ACHN (cell line): ENCODE data around the gene MRPL37.
A peak's percentile ranks its signal among the peaks of the same experiment; 100 is the strongest.
"Not testable (repeated sequence)": the region's sequence is repeated elsewhere in the genome, so short reads cannot be mapped to it uniquely, and the experiment has no call there.

Source experiments
- DNase-seq: peaks from one replicate; pipeline ENCODE4 v3.0.0-alpha.2; 2015
- in situ Hi-C: cut with HindIII; loops from 2 replicates; pipeline ENCODE4 v1.10.0; 2017; ENCODE audit warnings: low sequenced_read_pairs, low pct_ligation_motif_present, low pct_unique_long_range_greater_than_20kb

MRPL37 gene

DNA sequence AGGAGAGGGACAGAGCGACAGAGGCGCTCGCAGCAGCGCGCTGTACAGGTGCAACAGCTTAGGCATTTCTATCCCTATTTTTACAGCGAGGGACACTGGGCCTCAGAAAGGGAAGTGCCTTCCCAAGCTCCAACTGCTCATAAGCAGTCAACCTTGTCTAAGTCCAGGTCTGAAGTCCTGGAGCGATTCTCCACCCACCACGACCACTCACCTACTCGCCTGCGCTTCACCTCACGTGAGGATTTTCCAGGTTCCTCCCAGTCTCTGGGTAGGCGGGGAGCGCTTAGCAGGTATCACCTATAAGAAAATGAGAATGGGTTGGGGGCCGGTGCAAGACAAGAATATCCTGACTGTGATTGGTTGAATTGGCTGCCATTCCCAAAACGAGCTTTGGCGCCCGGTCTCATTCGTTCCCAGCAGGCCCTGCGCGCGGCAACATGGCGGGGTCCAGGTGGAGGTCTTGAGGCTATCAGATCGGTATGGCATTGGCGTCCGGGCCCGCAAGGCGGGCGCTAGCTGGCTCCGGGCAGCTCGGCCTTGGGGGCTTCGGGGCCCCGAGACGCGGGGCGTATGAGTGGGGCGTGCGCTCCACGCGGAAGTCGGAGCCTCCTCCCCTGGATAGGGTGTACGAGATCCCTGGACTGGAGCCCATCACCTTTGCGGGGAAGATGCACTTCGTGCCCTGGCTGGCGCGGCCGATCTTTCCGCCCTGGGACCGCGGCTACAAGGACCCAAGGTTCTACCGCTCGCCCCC lies at the start of gene MRPL37, which contains the start of gene CYB5RL:
Gene MRPL37, plus strand, starts transcription at position 403 of the 754 bp plus-strand sequence. Its CDS starts 77 bp downstream, at position 480.
Gene CYB5RL, minus strand, starts transcription at position 266 of the 754 bp plus-strand sequence. CDS start 4,414 bp downstream, outside the sequence.
- in situ Hi-C loops: no loop called here

GRCh38 chr1:54151013-54151412 lies 49.0 kb upstream of the MRPL37 start:
- in situ Hi-C loops: no loop called here
- no peak for DNase-seq

More for the DNA sequence above, at the start of gene MRPL37, which contains the start of gene CYB5RL:
- DNase-seq: peak; percentile 95

- in situ Hi-C loops: no loop called here
- no peak for DNase-seq
These were observed 47.3 kb upstream of the MRPL37 start, which contains the start of gene CDCP2 for GRCh38 chr1:54152696-54153095. Gene CDCP2 (minus strand): TSS chr1:54153000. CDS start chr1:54152922, 78 bp downstream.

DNA sequence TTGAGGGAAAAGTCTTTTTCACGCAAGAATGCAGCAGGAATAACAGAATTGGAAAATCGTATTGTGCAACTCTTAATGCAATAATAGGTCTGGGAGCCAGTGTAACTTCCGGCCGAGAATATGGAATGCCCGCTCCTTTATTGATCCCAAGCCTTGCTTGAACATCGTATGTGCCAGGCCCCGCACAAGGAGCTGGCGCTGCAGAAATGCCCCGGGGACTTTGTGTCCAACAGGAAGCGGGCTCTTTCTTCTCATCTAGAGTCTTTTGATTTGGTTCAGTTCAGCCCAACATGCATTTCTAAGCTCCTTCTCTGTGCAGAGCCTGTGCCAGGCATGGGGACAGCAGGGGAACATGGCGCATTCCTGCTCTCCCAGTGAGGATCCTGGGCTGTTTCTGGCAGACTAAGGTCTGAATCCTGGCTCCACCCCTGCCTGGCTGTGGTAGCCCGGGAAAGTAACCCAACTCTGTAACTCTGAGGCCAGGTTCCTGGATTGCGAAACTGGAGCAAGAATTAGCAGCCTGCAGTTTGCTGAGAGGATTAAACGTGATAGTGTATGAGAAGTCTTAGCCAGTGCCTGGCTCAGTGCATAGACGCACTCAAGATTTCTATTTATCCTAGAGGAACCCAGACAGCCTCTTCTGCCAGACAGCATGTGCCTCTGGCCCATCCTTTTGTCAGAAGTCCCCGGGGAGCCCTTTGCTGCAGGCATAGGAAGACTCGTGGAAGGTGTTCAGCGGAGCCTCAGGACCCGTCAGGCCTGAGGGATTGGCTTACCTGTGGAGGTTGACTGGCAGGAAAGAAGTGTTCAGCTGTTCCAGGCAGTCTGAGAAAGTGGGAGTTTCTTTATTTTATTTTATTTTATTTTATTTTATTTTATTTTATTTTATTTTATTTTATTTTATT lies 46.2 kb upstream of the MRPL37 start:
- in situ Hi-C loops: no loop called here
- DNase-seq: peak; percentile 8

DNA sequence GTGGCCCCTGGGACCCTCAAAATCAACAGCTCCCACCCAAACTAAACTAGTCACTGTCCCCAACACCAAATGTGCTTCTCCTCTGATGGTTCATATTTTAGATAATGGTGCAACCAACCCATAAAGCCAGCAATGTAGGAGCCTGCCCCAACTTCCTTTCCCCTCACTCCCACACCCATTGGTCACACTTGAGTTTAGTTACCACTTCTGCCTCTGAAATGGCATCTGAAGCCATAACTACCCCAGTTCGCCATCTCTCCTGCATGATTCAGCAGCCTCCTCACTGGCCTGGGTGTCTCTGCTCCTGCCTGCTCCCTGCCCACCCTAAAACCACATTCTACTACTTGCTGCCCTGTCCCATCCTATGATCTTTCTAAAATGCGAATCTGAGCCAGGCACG lies 43.8 kb upstream of the MRPL37 start:
- DNase-seq: no peak
- in situ Hi-C loops: no loop called here

- in situ Hi-C loops: no loop called here
- no peak for DNase-seq
These were observed 43.0 kb upstream of the MRPL37 start for GRCh38 chr1:54156986-54157385.

GRCh38 chr1:54157401-54157800 lies 42.6 kb upstream of the MRPL37 start:
- no peak for DNase-seq
- in situ Hi-C loops: no loop called here

- in situ Hi-C loops: no loop called here
- DNase-seq: peak; percentile 65
These were observed 41.9 kb upstream of the MRPL37 start for GRCh38 chr1:54158071-54158470.

- no peak for DNase-seq
- in situ Hi-C loops: no loop called here
These were observed 40.1 kb upstream of the MRPL37 start for GRCh38 chr1:54159733-54160316.

DNA sequence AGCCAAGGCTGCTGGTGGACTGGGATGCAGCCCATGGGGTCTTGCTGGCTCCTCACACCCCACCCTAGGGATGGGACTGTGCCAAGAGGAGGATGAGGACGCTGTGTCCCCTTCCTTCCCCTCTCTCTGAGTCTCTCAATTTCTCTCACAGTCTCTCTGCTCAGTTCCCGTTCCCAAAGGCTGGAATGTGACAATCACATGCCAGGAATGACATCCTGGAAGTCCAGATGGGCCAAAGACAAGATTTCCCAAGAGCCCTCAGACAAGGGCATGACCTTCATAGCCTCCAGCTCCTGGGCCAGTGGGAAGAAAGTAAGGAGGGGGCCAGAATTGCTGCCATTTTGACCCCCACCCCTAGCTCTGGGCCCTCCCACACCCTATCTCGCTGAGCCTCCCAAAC lies 39.6 kb upstream of the MRPL37 start:
- in situ Hi-C loops: no loop called here
- no peak for DNase-seq

DNA sequence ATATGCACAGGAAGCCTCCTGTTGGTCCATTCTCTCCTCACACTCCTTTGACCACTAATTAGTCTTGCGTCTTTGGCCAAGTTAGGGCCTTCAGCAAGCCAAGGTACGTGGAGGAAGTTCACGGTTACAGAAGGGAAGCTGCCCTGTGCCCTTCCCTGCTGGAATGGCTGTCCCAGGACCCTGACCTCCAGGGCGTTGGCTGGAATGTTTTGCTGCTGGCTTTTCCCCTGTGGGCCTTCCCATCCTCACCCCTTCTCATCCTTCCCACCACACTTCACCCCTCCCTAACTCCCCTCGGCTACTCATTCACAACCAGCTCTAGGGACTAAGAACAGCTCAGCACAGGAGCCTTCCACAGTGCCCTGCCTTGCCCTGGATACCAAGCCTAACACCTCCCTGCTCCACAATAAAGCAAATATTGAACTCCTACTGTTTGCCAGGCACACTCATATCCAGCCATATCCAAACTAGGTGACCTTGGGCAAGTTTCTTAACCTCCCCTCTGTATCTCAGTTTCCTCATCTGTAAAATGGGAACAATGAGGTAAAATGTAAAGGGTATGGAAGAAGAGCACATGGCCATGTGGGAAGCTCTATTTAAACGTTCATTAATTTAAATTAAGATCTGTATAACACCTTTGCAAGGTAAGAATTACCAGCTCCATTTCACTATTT lies 38.3 kb upstream of the MRPL37 start:
- in situ Hi-C loops: no loop called here
- no peak for DNase-seq

DNA sequence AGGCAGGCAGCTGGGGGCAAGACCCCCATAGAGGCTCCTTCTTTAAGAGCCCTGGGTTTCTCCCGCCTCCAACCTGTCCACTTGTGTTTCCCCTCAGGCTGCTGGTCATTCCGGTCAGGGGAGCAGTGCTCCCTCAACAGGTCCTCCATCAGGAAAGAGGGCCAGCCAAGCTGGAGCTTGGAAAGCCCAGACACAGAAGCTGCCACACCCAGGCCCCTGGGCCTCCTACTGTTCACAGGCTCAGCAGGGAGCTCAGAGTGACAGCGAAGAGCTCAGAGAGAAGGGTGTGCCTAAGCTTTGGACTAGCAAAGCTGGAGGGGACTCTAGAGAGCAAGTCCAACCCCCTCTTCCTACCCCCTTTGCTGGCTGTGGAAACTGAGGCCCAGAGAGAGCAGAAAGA lies 36.9 kb upstream of the MRPL37 start:
- in situ Hi-C loops: no loop called here

DNA sequence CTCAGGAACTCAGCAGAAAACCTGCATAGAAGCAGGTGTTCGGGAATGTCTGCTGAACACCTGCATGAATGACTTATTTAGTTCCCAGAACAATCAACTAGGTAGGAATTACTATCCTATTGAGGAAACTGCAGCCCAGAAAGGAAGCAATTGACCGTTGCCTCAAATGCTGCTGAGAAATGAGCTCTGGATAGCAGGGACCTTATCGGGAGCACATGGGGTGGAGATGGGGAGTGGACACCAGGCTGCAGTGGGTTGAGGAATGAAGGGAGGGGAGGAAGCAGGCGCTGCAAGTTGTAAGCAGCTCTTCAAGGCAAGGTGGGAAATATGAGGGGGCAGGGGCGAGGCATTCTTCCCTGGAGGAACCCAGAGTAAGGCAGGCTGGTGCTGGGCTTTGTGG lies 36.4 kb upstream of the MRPL37 start:
- in situ Hi-C loops: no loop called here
- no peak for DNase-seq

More for the DNA sequence above, 36.9 kb upstream of the MRPL37 start:
- DNase-seq: no peak

DNA sequence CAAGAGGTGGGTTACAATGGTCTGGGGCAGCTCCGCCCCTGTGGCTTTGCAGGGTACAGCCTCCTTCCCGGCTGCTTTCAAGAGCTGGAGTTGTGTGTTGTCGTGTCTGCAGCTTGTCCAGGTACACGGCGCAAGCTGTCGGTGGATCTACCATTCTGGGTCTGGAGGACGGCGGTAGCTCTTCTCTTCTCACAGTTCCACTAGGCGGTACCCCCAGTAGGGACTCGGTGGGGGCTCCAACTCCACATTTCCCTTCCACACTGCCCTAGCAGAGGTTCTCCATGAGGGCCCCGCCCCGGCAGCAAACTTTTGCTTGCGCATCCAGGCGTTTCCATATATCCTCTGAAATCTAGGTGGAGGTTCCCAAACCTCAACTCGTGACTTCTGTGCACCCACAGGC lies 34.8 kb upstream of the MRPL37 start:
- DNase-seq: no peak
- in situ Hi-C loops: no loop called here

GRCh38 chr1:54166357-54166756 lies 33.6 kb upstream of the MRPL37 start:
- DNase-seq, in situ Hi-C loops: not testable (repeated sequence)

- in situ Hi-C loops: no loop called here
- peak; percentile 12 for DNase-seq
These were observed 32.4 kb upstream of the MRPL37 start for GRCh38 chr1:54167422-54168139.

DNA sequence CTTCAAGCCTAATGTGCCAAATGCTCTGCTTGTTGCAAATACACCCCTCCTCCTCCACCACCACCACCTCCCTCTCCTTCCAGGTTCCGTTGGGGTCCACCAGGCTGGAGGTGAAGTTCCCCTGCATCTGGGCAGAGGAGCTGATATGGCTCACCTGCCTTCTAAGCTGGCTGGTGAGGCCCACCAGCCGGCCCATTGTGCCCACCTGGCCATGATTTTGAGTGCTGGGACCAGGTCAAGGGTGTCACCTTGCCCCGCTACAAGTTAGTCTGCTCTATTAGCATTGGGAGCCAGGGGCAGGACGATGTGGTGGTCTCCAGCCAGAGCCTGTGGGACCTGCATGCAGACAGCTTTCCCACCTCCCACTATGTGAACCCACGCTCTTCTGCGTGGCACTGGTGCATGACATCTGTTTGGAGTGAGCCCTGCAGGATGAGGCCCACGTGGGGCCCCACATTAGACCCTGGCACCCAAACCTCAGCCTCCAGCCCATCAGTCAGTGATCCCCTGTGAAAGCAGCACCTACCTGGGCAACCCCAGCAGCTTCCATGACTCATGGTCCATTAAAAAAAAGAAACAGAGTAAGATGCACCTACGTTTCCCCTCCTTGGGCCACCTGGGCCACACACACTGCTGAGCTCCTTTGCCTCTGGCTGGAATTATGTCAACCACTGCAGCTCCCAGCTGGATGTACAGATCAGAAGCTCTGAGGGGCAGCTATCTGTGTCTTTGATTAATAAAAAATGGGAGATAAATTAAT lies 31.6 kb upstream of the MRPL37 start:
- DNase-seq: no peak
- in situ Hi-C loops: no loop called here
